Duodenal mucosa (tissue), 2 donors: ENCODE measurements around the gene PTP4A2.

ENCODE experiments used
- H3K27ac ChIP-seq: one replicate; pipeline ENCODE4 v1.7.0; 2013; ENCODE audit warnings: low read depth, low read length
- H3K27me3 ChIP-seq, 2 donors: one replicate each; pipeline ENCODE4 v1.7.0; 2013; ENCODE audit warnings: low read length in 2 of 2, control low read depth in 1 of 2; ENCODE audit not compliant: insufficient read depth in 2 of 2, control insufficient read depth in 1 of 2
- H3K36me3 ChIP-seq, 2 donors: one replicate each; pipeline ENCODE4 v1.7.0; 2013; ENCODE audit warnings: low read length in 2 of 2, control low read depth in 1 of 2; ENCODE audit not compliant: insufficient read depth in 2 of 2, control insufficient read depth in 1 of 2
- H3K4me1 ChIP-seq, 2 donors: one replicate each; pipeline ENCODE4 v1.7.0; 2013; ENCODE audit warnings: low read length in 2 of 2, control low read depth in 1 of 2; ENCODE audit not compliant: insufficient read depth in 2 of 2, control insufficient read depth in 1 of 2
- H3K4me3 ChIP-seq, 2 donors: one replicate each; pipeline ENCODE4 v1.7.0; 2013; ENCODE audit warnings: low read length in 2 of 2, low read depth in 1 of 2
- H3K9ac ChIP-seq, 2 donors: one replicate each; pipeline ENCODE4 v1.7.0; 2013; ENCODE audit warnings: low read length in 2 of 2, low read depth in 1 of 2
- H3K9me3 ChIP-seq, 2 donors: one replicate each; pipeline ENCODE4 v1.7.0; 2013; ENCODE audit warnings: low read length in 2 of 2, control low read depth in 1 of 2; ENCODE audit not compliant: control insufficient read depth in 1 of 2

Gene PTP4A2

GRCh38 chr1:31861346-31861745 is 76.8 kb downstream of the PTP4A2 start:
- H3K4me3 ChIP-seq = no peak overlapping the region
- no peak overlapping the region for H3K9ac ChIP-seq
- H3K27ac ChIP-seq = no peak overlapping the region
- H3K36me3 ChIP-seq = no peaks in the 10 kb centered on the region
- H3K27me3 ChIP-seq = no peaks in the 10 kb centered on the region
- H3K4me1 ChIP-seq = no peaks in the 10 kb centered on the region
- H3K9me3 ChIP-seq = no peaks in the 10 kb centered on the region

- no peaks in the 10 kb centered on the region for H3K36me3 ChIP-seq
- no peaks in the 10 kb centered on the region for H3K27me3 ChIP-seq
- H3K9ac ChIP-seq = no peak overlapping the region
- no peaks in the 10 kb centered on the region for H3K9me3 ChIP-seq
- H3K4me3 ChIP-seq = no peak overlapping the region
- peaks cover 0 to 6% of the 10 kb centered on the region in 2 donors for H3K4me1 ChIP-seq
- H3K27ac ChIP-seq = no peak overlapping the region
Measured at GRCh38 chr1:31860581-31860980, 77.6 kb downstream of the PTP4A2 start.

- H3K27me3 ChIP-seq = no peaks in the 10 kb centered on the region
- no peak overlapping the region for H3K4me3 ChIP-seq
- H3K27ac ChIP-seq = no peak overlapping the region
- peaks cover 0 to 12% of the 10 kb centered on the region in 2 donors for H3K4me1 ChIP-seq
- H3K36me3 ChIP-seq = no peaks in the 10 kb centered on the region
- no peak overlapping the region for H3K9ac ChIP-seq
- H3K9me3 ChIP-seq = no peaks in the 10 kb centered on the region
Measured at GRCh38 chr1:31859719-31860118, 78.4 kb downstream of the PTP4A2 start.

GRCh38 chr1:31859044-31859443 is 79.1 kb downstream of the PTP4A2 start:
- Histone ChIP-seq H3K4me3 (no peak overlapping the region), H3K9ac (no peak overlapping the region), H3K36me3 (no peaks in the 10 kb centered on the region), H3K9me3 (no peaks in the 10 kb centered on the region), H3K27me3 (no peaks in the 10 kb centered on the region), H3K27ac (no peak overlapping the region), H3K4me1 (peaks cover 0 to 12% of the 10 kb centered on the region in 2 donors)

- H3K4me3 ChIP-seq = no peak overlapping the region
- peaks cover 0 to 12% of the 10 kb centered on the region in 2 donors for H3K4me1 ChIP-seq
- H3K27me3 ChIP-seq = no peaks in the 10 kb centered on the region
- no peak overlapping the region for H3K27ac ChIP-seq
- H3K9me3 ChIP-seq = no peaks in the 10 kb centered on the region
- no peaks in the 10 kb centered on the region for H3K36me3 ChIP-seq
- H3K9ac ChIP-seq = no peak overlapping the region
Measured at GRCh38 chr1:31857863-31858262, 80.3 kb downstream of the PTP4A2 start.
